Pons (tissue), 1 donor: ENCODE measurements around the gene AUTS2.

ENCODE experiments used
- DNase-seq: peaks from one replicate; pipeline ENCODE4 v3.0.0-alpha.2; 2016; ENCODE audit warnings: low spot score

The AUTS2 gene

DNA sequence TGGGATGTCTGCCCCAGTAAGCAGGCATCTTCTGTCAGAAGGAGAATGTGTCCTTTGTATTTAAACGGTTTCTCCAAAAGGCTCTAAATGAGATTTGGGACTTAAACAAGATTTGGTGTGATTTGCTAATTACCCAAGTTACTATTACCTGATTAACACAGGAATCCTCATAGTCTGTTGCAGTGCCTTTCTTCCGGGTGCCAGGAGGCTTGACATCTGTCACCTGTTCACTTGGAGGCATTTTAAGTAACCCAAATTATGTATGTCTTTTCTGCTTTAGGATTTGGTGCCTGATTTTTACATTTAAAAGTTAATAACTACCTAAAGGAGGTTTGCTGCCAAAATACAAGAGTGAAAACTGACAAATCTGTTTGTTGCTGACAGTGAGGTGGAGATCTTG lies 945.7 kb downstream of the AUTS2 start:
- DNase-seq, result no peak

DNA sequence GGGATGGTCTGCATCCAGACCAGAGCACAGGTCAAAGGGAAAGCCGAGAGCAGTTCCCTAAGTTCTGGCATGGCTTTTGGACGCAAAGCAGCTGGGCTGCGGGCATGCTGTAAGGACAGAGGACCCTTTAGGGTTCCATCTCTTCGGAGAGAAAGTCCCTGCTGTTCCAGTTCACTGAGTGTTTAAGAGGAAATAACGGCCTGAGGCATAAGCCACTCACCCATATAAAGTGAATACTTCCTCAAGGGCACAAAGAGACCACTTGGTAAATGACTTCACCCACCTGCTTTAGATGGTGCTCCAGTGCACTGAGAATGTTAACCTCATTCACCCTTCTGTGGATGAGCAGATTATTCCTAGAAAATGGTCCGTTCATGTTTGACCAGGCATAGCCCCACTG lies 946.9 kb downstream of the AUTS2 start:
- DNase-seq, result no peak

DNA sequence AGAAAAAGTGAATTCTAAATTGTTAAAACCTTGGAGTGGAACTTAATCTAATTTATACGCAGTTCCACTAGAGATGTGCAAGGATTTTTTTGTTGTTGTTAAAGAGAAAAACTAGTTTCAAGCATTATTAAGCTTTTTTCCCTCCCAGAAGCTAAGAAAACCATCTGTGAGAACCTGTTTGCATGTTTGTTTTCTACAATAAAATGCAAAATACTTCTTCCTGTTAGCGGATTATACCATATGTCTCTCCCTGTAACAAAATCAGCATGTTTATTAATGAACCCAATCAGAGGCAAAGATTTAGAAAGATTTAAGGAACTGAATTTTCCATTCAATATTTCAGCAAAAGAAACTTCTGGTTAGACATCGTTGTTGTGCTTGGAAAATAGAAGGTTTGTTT lies 953.9 kb downstream of the AUTS2 start:
- no peak for DNase-seq

DNA sequence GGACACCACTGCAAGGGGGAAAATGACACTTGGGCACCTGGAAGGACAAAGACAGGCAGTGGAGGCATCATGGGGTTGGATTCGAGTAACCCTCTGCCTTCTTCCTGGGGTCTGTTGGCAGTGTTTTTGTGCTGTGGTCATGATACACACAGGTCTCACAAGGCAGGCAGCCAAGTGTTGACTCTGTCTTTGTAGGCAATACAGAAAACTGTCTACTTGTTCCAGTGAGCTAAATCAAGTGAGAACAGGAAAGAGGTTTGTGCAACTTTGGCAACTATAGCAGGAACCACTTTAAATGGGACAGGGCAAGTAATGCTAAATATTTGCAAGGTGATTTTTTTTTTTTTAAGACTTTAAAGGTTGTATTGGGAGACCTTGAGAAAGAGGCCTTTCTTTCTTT lies 955.1 kb downstream of the AUTS2 start:
- peak; percentile 56 for DNase-seq

DNA sequence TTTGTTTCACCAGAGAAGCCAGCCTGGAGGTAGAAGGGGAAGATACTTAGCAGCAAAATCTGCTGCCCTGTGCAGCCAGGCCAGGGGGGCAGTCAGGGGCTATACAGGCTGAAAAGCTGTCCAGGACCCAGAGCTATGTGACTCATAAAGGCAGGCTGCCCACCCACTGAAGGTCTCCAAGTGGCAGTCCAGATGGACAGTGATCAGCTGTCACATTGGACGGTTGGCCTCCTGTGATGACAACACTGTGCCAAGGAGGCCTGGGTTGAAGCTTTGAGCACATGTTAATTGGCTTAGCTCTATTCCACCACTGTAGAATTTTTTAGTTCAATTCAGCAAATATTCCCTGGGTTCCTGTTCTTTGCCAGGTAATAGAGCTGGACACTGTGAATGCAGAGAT lies 956.4 kb downstream of the AUTS2 start:
- DNase-seq, result no peak

DNA sequence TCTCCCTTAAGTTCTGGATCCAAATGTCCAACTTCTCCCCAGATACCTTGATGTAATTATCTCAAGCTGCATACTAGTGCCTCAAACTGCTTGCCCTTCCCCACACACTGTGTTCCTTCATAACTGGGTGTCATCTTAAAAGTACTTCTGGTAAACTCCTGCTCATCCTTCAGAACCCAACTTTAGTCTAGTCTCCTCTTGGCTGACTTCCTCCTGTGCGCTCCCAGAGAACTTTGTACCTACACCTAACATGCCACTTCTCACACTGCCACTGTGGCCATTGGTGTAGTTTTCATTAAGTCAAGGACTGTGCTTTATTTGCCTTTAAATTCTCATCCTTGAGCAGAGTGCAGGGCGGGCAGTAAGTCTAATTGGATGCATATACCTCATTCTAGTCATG lies 958.5 kb downstream of the AUTS2 start:
- no peak for DNase-seq

DNA sequence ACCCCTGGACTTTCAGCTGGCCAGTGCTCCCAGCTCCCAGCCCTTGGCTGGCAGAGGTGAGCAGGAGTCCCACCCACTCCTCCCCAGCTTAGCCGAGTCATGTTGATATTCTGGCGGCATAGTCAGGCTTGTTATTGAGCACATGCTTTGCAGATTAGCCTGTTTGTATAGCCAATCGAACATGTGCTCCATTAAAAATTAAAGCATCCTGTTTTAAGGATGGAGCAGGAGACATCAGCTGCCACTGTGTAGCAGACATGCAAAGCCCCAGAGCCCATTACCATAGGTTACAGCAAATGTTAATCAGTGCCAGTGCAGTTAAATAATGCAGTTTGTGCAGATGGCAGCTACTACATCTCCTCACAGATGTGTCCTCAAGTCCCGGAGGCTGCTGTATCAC lies 959.1 kb downstream of the AUTS2 start:
- no peak for DNase-seq

DNA sequence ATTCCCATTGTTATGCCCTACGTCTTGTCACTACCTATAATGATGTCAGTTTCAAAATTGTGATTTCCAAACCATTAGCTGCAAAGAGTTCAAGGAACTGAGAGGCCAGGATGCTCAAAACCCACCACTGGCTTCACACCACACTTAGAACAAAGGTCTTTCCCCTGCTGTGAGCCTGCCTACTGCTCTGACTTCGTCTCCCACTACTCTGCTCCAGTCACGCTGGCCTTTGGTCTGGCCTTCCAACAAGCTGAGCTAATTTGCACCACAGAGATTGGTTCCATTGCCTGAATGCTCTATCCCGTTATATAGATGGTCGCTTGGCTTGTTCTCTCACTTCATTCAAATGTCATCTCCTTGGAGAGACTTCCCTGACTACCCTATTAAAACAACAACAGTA lies 961.5 kb downstream of the AUTS2 start:
- DNase-seq, result no peak

DNA sequence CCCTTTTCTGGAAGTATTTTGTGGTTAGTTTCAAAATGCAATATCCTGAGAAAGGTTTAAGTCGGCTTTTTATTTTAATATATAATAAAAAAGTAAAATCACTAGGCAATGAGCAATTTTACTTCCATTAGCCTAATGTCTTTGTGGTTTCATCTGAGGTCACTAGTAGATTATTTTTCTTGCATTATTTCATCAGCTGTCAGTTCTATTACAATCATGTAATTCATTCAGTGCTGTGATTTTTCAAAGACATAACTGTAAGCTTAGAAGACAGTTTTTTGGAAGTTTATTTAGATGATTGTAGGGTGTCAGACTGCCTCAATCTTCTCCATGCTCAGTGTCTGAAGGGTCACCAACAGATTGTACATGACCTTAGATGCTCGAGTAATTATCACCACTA lies 965.7 kb downstream of the AUTS2 start:
- DNase-seq, result no peak

DNA sequence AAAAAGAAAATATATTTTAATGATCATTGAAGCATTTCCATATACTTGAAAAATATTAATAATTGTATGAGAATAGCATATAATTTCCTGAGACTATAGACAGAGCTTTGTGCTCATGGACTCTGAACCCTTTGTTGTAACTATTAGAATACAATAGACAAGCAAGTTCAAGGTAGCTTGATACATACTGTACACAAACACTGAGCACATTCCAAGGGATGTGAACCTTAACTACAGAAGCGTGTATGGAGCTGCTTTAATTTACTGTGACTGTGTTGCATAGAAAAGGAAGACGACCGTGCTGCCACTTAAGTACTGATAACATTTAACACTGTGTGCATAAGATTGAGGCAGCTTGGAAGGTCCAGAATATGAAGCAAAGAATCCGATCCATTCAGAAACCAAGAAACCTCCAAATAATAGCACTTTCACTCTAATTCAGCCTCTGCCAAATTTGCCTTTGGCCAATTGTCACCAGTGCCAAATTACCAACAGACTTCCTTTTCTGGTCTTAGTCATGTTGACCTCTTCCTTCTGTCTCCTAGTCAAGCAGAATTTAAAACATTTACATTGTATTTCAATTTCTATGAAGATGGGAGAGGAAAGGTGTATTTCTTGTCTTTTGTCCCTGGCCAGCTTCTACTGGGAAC lies 967.6 kb downstream of the AUTS2 start:
- DNase-seq, result peak; percentile 28

DNA sequence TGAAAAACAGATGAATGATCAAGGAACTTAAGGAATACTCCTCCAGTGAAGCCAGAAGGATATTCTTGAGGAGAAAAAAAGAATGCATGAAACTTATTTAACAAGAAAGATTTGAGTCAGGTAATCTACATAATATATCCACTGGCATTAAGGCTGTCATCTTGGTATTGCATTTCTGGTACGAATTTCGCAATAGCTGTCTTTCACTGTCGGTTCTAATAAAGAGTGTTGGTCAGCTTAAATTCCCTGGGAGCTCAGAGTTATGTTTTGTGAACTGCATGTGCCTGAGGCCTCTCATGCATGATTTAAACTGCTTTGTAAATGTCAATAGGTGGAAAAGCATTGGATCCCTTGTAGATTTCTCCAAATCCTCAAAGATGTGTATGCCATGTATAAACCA lies 968.4 kb downstream of the AUTS2 start:
- no peak for DNase-seq

DNA sequence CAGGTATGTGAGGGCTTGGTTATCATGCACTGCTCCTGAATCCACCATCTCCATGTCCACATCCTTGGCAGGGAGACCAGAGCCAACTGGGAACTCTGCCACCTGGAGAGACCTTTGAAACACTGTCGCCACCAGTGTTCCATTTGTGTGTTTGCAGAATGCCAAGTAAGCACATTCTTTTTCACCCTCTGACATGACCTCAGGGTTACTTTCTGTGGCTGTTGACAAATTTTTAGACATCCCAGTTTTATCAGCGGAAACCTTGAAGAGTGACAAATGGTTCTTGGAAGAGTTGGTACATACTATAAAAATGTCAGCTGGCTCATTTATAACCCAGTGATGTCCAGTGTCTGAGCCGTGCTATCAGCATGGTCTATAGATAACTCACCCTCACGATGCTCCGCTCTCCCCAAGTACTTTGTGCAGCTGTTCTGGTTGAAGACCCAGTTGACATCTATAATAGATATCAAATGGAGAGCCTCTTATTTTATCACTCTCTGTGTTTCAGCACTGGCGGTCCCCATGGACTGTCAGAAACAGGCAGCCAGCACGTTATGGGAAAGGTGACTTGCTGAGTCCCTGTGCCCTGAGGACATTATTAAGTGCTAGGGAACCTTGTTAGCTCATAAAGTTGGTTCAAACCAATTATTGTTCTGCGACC lies 970.5 kb downstream of the AUTS2 start:
- DNase-seq, result no peak

DNA sequence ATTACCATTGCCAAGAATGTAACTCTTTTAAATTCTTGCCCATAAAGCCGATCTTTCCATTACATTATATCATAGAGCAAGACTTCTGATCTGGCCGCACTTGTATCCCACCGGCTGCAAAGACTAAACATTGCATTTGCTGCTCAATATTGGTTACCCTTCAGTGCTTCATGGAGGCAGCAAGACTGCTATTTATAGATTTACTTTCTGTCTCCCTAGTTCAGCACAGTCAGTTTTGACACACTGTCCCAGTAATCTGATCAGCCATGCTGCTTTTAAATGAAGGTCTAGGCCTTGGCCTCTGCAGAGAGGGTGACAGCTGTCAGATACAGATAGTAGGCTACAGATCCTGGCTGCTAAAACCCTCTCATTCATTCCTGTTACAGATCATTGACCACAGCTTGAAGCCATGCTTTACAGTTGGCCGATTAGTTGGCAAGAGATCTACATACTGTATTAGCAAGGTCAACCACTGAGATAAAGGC lies 971.1 kb downstream of the AUTS2 start:
- DNase-seq, result no peak

DNA sequence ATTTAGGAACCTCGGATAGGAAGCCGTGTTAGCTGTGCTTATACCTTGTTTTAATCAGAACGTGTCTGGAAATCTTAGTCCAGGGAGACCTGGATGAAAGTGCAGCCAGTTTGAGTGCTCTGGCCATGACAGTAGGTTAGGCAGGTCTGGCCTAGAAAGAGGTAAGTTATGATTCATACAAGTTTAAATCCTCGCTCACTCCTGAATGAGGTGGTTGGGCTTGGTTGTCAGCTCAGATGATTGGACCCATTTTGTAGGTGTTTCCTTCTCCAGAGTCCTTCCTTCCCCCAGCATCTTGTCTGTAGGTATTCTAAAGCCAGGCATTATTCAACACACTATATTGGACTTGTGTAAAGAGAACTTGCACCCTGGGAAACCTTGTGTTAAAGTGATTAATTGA lies 971.8 kb downstream of the AUTS2 start:
- DNase-seq, result no peak

DNA sequence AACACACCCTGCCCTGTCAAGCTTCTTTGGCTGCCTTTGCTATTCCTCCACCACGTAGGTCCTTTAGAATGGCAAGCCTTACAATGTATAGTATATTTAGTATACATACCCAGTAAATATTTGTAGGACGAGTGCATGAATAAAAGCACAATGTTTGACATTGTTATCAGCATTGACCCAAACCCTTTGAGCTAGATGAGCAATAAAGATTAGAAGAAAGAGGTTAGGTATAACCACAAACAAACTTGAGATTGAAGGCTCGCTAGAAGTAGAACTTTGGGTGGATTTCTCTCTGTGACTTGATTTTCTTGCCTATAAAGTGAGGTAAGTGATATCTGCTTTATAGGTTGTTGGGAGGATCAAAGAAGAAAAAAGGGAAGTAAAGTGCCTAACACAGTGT lies 972.7 kb downstream of the AUTS2 start:
- DNase-seq, result no peak

DNA sequence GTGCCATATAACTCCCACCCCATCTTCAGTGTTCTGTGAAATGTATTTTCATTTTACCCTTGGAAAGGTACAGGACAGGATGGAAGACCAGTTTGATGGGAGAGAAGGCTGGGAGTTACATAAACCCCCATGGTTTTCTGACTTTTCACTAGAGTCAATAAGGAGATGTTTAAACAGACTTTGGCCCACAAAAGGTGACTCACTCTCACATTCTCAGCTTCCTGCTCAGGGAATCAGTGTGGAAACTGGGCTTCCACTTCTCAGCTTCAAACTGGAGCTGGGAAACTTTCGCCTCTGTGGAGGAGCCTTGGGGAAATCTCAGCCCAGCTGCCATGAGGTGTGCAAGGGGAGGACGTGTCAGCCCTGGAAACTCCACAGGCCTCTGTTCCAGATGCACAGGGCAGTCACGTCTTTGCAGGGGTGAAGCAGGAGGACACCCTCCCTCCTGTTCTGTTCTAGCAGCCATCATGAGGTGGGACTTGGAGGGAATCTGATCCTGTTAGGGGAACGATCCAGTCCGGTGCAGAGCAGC lies 973.2 kb downstream of the AUTS2 start:
- DNase-seq, result no peak

DNA sequence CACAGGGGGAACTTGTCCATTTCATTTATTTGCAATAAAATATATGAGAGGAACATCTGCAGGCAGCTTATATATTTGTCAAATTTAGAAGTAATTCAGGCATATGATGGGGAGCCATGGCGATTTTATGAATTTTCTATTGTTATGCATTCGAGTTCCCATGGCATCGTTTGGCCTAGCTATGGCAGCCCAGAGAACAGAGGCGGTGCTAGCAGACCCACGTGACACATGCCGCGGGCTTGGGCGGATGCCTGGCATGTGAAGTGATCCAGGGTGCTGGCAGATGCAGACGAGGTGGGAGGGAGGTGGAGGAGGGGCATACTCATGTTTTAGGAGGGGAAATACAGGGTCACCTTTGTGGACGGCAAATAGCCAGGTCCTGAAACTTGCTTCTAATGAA lies 973.7 kb downstream of the AUTS2 start:
- no peak for DNase-seq

DNA sequence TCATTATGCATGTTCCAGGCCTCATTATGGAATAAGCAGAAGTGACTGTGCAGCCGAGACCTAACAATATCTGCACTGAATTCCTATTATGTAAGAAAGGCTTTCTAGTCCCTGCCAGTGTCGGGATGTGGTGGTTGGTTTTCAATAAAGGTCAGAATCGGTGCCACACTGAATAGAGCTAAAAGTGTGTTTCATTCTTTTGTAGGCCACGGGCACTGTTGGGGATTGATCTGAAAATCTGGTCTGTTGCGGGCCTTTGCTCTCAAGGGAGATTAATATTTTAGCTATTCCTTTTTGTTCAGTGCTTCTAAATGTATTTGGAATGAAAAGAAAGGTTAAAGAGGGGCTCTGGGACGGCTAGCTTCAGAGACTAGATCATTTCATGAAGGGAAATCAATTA lies 974.3 kb downstream of the AUTS2 start:
- no peak for DNase-seq

DNA sequence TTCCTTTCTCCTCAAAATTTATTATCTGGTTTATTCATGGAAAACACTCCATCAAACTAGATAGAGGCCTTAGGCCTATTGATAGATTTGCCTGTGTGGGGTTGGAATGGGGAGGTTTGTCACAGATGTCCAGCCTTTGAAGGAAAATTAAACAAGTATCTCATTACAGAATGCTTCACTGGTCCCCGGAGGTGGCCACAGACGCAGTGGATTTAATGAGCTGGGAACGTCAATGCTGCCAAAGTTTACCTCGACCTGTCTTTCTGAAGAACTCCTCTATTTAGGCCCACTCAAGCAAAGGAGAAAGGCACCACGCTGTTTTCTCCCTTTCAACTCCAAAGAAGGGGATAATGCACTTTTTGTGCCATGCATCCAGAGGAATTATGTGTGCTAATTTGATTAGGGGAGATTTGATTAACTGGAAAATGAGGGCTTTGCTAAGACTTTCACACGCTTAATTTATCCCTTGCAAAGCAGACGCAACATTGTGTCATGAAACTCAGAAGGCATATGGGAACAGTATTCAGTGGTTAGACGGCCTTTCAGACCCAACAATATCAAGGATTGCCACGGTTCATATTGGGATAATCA lies 974.9 kb downstream of the AUTS2 start:
- DNase-seq, result no peak

DNA sequence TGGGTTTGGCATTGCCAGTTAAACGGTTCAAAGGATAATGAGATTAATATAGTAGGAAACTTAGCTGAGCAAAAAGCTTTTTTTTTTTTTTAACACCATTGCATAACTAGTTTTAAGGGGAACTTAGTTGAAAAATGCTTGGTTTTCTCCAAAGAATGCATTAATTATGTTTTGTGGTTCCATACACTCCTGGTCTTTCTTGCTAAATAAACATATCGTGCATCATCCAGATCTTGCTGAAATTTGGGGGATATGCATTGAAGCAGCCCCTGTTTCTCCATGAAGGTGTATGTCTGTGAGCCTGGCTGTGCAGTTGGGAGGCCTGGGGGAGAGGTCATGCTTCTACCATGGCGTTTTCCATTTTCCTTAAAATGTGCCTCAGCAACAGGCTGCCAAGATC lies 975.4 kb downstream of the AUTS2 start:
- DNase-seq, result no peak

DNA sequence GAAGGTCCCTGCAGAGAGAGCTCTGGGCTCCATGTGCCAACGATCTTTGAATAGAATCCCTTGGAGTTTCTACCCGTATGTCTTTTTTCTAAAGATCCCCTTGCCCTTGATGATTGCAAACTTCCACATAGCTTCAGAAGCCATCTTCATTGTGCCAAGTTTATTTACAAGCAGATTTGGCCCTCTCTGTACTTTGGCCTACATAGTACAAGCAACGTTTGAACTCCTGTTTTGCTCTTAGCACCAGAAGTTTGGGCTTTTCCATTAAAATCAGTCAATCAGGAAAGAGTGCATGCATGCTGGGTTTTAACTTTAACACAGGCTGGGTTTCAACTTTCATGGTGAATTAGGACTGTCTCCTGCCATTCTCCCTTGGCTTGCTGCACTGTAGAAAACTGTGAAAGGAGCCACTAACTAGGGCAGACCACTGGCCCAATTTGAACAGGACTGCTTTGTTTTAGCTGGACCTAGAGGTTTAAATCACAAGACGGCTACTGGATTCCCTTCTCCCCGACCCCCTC lies 976.1 kb downstream of the AUTS2 start:
- no peak for DNase-seq

DNA sequence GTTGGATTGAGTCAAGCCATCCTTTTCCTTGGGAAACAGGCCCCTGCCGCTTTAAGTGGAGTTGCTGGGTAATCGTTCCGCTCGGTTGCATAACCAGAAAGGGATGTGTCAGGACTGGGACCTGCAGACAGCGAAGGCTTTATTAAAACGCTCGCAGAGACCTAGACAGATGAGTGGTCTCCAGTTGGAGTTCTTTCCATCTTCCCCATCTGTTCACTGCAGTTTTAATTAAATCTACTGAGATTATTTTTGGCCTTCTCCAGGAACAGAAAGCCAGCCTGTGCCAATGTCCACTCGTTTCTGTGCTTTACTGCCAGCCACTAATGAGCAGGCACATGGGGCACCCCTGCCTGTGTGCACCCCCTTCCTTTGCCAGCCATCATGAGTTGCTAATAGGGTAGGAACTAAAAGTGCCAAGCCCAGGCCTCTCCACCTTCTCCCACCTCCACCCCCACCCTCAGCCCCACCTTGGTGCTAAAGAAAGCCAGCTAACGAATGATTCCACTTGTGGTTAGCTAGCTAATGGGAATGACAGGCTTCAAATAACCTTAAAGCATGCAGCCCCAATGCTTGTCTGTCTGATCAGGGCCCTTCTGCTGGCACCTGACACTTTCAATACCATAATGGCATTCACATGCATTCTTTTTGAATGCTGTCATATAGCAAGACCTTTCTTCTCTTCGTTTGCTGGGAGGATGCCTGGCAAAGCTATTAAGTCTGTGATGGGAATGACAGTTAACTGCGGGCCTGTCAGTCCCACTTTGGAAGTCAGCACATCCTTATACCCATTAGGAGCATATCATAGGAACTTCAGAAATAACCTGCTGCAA lies 976.9 kb downstream of the AUTS2 start:
- DNase-seq, result no peak
